Ovary (tissue), 9 donors: ENCODE measurements around the gene SERHL2. TPM values are rescaled to one million over a fixed set of nuclear protein-coding genes. Genes with fewer than 3 reads are reported as not detected.

Experiments
- DNase-seq, 5 donors: peaks; one replicate each; pipeline ENCODE4 v3.0.0-alpha.2; 2019 to 2020
- H3K27ac ChIP-seq, 2 donors: fragments of 200-600 bp; one replicate each; pipeline versions ENCODE4 v1.5.1 to v1.8.0; 2019 to 2022
- H3K27me3 ChIP-seq: fragments of 200-600 bp; one replicate; pipeline ENCODE4 v1.8.0; 2022
- H3K36me3 ChIP-seq: fragments of 200-600 bp; sonication (generic); one replicate; pipeline ENCODE4 v1.5.1; 2019
- H3K4me1 ChIP-seq: one replicate; pipeline ENCODE4 v1.8.1; 2013; ENCODE audit warnings: mild to moderate bottlenecking, moderate library complexity; ENCODE audit not compliant: insufficient read depth
- H3K4me3 ChIP-seq: fragments of 200-600 bp; sonication (generic); one replicate; pipeline ENCODE4 v1.5.1; 2017
- H3K9me3 ChIP-seq, 2 donors: fragments of 200-600 bp in 1 of 2; sonication (generic) in 1 of 2; one replicate each; pipeline versions ENCODE4 v1.5.1 to v1.8.1; 2013 to 2019; ENCODE audit warnings: mild to moderate bottlenecking in 1 of 2, moderate library complexity in 1 of 2
- EP300 ChIP-seq: sonication (generic); formaldehyde crosslinking; IDR thresholded peaks from one replicate; pipeline ENCODE4 v1.6.1; 2017; ENCODE audit warnings: antibody characterized with exemption
- POLR2A ChIP-seq: fragments of 450-650 bp; IDR thresholded peaks from one replicate; pipeline ENCODE4 v1.6.1; 2017; ENCODE audit warnings: antibody characterized with exemption, mild to moderate bottlenecking, moderate library complexity
- WGBS, 3 donors: extraction: QIAGEN DNeasy Blood & Tissue Kit in 1 of 3; methylation state at CpG; one replicate each; pipeline versions ENCODE4 v1.1.5 to v1.1.7; 2013 to 2017; 5-methylcytosine and 5-hydroxymethylcytosine counted together
- intact Hi-C, 4 donors: fragments of 100-400 bp; cut with DNase I; formaldehyde crosslinking; loops; one replicate each; pipeline versions ENCODE4 v1.11.0 to v1.15.1; 2022 to 2023
- polyA plus RNA-seq, 2 donors: library from polyadenylated mRNA; stranded (reverse); fragments of 200-250 nt in 1 of 2; fragments of 350-450 nt in 1 of 2; fragmentation: Illumina TruSeq in 1 of 2; extraction: RNeasy Lipid Tissue Mini Kit (QIAGEN cat#74804) in 1 of 2; gene quantifications; one replicate each; pipeline ENCODE4 v1.2.3, GENCODE V29; 2013 to 2014
- total RNA-seq, 7 donors: library from RNA; depleted of rRNA in 2 of 7; stranded (reverse); fragments of >200 nt in 2 of 7; fragmentation: NEBNext Ultra II Directional in 3 of 7; extraction: Animal tissue kit (Norgen Biotek cat#: 25700) in 3 of 7; gene quantifications; one replicate each; pipeline versions ENCODE4 v1.1.0 to v1.2.4, GENCODE V29; 2016 to 2023
- TF ChIP-seq, protein P1 (sequence below), 3 donors: fragments of 450-650 bp in 2 of 3; fragments of 200-600 bp in 1 of 3; IDR thresholded peaks; one replicate each; pipeline versions ENCODE4 v1.5.1 to v1.8.0; 2016 to 2022; ENCODE audit warnings: antibody characterized with exemption in 3 of 3, mild to moderate bottlenecking in 1 of 3
- donor health status: DM: no; HTN: no; CAD: no; lungs with moderate emphysema.
- donor health status: DM: no; HTN: no; CAD: no.
- donor health status: Bipolar disorder and iron deficiency.
- donor health status: DM: yes; HTN: yes; CAD: no.
- donor health status: DM: no; HTN: no; CAD: no.
- donor health status: DM: yes; HTN: yes; CAD: no.

SERHL2 gene
- total and polyA plus RNA-seq, 9 donors, result 8.1 to 27.8 (median 14.9) TPM

GRCh38 chr22:42560381-42560780 lies 6.6 kb downstream of the SERHL2 start:
- Histone ChIP-seq H3K9me3 (no peaks in the 10 kb centered on the region), H3K36me3 (no peaks in the 10 kb centered on the region), H3K4me3 (no peak overlapping the region), H3K4me1 (peaks cover 17% of the 10 kb centered on the region), H3K27ac (no peak overlapping the region), H3K27me3 (no peaks in the 10 kb centered on the region)
- no peak for DNase-seq
- 81 to 85% (median 84%) methylated on average over 8 of the region's 8 CpGs for WGBS, 3 donors
- intact Hi-C loops, result no loop called here
- TF ChIP-seq POLR2A, result no peak
- TF ChIP-seq, protein P1, sequence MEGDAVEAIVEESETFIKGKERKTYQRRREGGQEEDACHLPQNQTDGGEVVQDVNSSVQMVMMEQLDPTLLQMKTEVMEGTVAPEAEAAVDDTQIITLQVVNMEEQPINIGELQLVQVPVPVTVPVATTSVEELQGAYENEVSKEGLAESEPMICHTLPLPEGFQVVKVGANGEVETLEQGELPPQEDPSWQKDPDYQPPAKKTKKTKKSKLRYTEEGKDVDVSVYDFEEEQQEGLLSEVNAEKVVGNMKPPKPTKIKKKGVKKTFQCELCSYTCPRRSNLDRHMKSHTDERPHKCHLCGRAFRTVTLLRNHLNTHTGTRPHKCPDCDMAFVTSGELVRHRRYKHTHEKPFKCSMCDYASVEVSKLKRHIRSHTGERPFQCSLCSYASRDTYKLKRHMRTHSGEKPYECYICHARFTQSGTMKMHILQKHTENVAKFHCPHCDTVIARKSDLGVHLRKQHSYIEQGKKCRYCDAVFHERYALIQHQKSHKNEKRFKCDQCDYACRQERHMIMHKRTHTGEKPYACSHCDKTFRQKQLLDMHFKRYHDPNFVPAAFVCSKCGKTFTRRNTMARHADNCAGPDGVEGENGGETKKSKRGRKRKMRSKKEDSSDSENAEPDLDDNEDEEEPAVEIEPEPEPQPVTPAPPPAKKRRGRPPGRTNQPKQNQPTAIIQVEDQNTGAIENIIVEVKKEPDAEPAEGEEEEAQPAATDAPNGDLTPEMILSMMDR (IDR thresholded peaks at IDR 0.05), result no peak
- TF ChIP-seq EP300, result no peak

- Histone ChIP-seq H3K4me1 (peaks cover 17% of the 10 kb centered on the region), H3K9me3 (no peaks in the 10 kb centered on the region), H3K4me3 (no peak overlapping the region), H3K36me3 (no peaks in the 10 kb centered on the region), H3K27ac (no peak overlapping the region), H3K27me3 (no peaks in the 10 kb centered on the region)
- intact Hi-C loops, result no loop called here
- no peak for DNase-seq
- 78 to 82% (median 78%) methylated on average over 7 of the region's 7 CpGs for WGBS, 3 donors
- TF ChIP-seq, protein P1 (IDR thresholded peaks at IDR 0.05), result peak in 1 of 3 donors; percentile 11
- no peak for TF ChIP-seq POLR2A
- TF ChIP-seq EP300, result no peak
These were observed 7.0 kb downstream of the SERHL2 start for GRCh38 chr22:42560781-42561180.

DNA sequence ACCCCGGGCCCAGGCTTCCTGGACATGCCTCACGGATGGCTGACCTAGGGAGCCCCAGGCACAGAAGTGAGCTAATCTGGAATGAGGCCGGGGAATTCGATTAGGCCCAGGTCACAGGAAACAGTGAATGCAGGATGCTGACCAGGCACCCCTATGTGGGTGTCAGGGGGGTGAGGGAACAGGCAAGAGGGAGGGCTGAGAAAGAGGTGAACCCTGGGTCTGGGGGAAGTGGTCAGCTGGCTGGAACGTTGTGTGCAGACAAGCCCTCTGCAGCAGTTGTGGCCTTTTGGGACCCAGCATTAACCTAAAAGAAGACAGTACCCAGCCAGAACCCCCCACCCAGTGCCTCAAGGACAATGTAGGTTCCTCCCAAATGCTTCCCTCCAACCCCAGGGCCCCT lies 8.1 kb downstream of the SERHL2 start:
- WGBS, 3 donors, result 8 to 28% (median 19%) methylated on average over 5 of the region's 5 CpGs
- H3K4me3 ChIP-seq, result no peak overlapping the region
- peak overlapping the region in 1 of 2 donors; percentile 31 for H3K27ac ChIP-seq
- intact Hi-C loops, result no loop called here
- H3K36me3 ChIP-seq, result no peaks in the 10 kb centered on the region
- peak in 1 of 5 donors; percentile 21 for DNase-seq
- no peaks in the 10 kb centered on the region for H3K9me3 ChIP-seq
- TF ChIP-seq, protein P1 (IDR thresholded peaks at IDR 0.05), result no peak
- TF ChIP-seq POLR2A (no peak), EP300 (no peak)
- H3K4me1 ChIP-seq, result peaks cover 17% of the 10 kb centered on the region
- no peaks in the 10 kb centered on the region for H3K27me3 ChIP-seq

GRCh38 chr22:42562279-42562678 lies 8.5 kb downstream of the SERHL2 start:
- Histone ChIP-seq H3K36me3 (no peaks in the 10 kb centered on the region), H3K27me3 (no peaks in the 10 kb centered on the region), H3K4me1 (peaks cover 17% of the 10 kb centered on the region), H3K9me3 (no peaks in the 10 kb centered on the region), H3K27ac (peak overlapping the region in 1 of 2 donors; percentile 31), H3K4me3 (no peak overlapping the region)
- DNase-seq, result peak; percentile 78 to 91 (median 84)
- intact Hi-C loops, result no loop called here
- 5 to 17% (median 6%) methylated on average over 8 of the region's 8 CpGs for WGBS, 3 donors
- TF ChIP-seq POLR2A (no peak), EP300 (no peak)
- TF ChIP-seq, protein P1 (IDR thresholded peaks at IDR 0.05), result no peak
